Hindlimb muscle (tissue), 1 donor: ENCODE results near the gene NAXD. TPM values are rescaled to one million over a fixed set of nuclear protein-coding genes. Genes with fewer than 3 reads are reported as not detected.
"Not testable (repeated sequence)": the region's sequence is repeated elsewhere in the genome, so short reads cannot be mapped to it uniquely, and the experiment has no call there.

Source experiments
- DNase-seq: peaks from one replicate; pipeline ENCODE4 v3.0.0-alpha.2; 2013
- polyA plus RNA-seq: library from polyadenylated mRNA; unstranded; fragments of 120-200 nt; gene quantifications from one replicate; pipeline ENCODE4 v1.2.1, GENCODE V29; 2013; ENCODE audit not compliant: insufficient read length

NAXD gene
- polyA plus RNA-seq, 1 donor = 31.2 TPM

DNA sequence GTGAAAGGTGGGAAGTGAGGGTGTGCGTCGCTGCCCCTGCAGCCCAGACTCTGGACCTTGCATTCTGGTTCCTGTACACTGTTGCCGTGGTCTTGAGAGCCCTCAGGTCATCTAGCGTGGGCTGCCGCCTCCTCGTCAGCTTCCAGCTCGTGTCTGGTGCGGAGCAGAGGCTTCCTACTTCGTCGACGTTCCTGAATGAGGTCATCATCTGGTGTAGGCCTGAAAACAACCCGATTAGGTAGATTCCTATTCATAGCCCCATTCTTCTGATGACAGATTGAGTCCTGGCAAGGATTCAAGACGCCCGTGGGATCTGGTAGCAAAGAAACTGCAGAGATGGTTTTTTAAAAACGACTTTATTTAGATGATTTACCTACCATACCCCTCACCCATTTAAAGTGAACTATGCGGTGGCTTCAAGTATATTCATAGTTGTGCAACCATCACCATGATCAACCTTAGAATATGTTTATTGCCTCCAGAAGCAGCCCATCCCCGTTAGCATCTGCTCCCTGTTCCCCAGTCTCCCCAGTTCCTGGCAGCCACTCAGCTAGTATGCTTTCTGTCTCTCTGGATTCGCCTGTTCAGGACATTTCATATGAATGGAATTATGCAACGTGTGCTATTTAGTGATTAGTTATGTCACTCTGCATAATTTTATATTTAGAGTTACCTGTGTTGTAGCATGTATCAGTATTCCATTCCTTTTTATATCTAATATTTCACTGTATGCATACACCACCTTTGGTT is 13.8 kb downstream of the NAXD start:
- DNase-seq = no peak

DNA sequence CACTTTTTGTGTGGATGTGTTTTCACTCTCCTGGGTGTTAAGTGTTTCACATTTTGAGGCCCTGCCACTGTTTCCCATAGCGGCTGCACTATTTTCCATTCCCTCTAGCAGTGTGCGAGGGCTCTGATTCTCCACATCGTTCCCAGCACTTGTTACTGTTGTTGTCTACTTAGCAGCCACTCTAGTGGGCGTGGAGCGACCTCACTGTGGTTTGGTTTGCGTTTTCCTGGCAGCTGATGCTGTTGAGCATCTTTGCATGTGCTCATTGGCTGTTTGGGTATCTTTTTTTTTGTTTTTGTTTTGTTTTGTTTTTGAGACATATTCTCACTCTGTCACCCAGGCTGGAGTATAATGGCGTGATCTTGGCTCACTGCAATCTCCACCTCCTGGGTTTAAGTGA is 14.4 kb downstream of the NAXD start:
- no peak for DNase-seq

DNA sequence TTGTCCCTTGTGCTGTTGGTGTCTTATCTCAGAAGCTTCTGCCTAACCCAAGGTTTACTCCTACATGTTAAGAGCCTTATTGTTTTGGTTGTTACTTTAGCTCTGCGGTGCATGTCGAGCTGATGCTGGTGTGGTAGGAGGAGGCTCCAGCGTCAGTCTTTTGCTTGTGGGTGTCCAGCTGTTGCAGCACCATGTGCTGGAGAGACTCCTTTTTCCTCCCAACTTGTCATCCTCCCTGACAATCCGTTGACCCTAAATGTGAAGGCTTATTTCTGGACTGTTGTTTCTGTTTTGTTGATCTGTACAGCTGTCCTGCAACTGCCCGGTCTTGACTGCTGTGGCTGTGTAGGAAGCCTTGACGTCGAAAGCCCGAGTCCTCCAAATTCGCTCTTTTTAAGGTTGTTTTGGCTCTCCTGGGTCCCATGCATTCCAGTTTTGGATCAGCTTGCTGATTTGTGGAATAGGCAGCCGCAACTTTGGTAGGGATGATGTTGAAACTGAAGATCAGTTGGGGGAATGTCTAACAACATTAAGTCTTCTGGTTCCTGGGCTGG is 15.3 kb downstream of the NAXD start:
- no peak for DNase-seq

DNA sequence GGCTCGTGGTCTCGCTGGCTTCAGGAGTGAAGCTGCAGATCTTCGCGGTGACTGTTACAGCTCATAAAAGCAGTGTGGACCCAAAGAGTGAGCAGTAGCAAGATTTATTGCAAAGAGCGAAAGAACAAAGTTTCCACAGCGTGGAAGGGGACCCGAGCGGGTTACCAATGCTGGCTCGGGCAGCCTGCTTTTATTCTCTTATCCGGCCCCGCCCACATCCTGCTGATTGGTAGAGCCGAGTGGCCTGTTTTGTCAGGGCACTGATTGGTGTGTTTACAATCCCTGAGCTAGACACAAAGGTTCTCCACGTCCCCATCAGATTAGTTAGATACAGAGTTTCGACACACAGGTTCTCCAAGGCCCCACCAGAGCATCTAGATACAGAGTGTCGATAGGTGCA is 16.9 kb downstream of the NAXD start:
- DNase-seq = not testable (repeated sequence)

DNA sequence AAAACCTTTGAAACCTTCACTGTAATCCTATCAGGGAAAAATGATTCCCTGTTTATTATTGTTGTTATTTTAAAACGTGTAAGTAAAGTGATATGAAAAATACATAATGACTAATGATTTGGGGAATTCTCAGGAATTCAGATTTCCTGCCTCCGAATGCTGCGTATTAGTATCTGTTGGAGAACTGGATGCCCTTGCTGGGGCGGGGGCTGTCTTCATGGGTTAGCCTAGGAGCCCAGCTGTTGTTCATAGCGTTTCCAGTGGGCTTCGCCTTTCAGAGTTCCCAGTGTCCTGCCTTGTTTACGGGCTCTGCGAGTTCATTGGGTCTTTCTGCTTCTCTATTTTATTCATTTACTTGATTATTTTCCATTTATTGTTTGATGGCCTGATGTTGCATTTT is 18.4 kb downstream of the NAXD start:
- DNase-seq = no peak

DNA sequence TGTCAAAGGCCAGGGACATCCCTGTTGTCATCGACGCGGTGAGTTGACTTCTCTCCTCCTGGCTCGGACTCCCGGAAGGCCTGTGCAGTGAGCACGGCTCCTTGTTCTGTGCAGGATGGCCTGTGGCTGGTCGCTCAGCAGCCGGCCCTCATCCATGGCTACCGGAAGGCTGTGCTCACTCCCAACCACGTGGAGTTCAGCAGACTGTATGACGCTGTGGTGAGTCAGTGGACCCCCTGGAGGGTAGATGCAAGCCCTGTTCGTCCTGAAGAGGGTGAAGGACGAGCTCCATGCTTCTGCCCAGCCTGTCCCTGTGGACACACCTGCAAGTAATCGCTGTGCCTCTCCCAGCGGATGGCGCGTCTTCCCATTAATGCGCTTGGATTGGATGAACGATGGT is 19.2 kb downstream of the NAXD start:
- no peak for DNase-seq

DNA sequence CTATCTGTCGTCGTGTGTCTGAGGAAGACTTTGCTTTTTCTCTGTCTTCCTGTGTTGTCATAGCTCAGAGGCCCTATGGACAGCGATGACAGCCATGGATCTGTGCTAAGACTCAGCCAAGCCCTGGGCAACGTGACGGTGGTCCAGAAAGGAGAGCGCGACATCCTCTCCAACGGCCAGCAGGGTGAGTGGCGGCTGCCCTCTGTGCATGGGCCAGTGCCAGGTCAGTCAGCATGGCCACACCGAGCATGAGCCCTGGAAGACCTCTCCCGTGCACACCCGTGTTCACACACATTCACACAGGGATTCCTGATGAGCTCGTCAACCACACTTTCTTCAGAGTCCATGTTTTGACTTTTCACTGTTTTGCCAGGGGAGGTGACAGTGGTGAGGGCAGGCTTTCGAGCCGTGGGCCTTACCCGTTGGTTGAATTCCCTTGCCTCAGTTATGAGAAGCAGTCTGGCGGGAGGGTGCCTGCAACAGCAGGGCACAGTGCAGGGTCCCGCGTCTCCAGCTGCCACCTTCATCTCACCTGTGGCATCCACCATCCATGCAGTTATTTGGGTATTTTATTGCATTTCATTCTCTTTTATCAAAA is 20.2 kb downstream of the NAXD start:
- DNase-seq = no peak

DNA sequence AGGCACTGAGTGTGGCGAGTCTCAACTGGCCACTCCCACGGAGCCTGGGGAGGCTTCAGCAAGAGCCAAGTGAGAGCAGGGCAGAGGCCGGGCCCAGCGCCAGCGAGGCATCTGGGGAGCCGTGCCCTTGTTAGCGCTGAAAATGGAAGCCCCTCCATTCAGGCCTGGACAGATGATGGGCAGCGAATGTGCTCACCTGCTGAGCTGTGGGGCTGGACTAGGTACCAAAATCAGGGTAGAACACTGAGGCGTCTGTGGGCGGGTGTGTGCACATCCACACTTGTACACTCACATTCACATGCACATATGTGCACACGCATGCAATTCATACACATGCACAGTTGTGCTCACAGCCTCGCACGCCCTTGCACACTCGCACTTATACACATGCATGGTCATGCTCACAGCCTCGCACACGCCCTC is 20.7 kb downstream of the NAXD start:
- DNase-seq = no peak

DNA sequence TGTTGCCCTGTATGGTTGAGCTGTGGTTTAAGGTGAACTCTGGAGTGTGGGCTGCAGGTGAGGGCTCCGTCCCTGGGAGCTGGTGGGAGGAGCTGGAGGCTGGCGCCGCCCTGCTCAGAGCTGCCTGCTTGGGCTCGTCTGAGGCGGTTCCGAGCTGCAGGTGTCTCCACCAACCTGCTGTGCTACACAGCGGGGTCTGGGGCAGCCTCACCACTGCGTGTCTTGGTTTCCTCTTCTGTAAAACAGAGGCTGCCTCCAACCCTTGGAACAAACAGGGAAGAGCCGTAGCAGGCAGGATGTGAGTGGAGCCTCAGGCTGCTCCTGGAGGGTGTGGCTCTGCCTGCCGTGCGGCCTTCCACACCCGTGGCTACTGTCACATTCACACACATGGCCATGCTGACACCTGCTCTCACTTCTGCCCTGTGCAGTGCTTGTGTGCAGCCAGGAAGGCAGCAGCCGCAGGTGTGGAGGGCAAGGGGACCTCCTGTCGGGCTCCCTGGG is 21.4 kb downstream of the NAXD start:
- DNase-seq = no peak

DNA sequence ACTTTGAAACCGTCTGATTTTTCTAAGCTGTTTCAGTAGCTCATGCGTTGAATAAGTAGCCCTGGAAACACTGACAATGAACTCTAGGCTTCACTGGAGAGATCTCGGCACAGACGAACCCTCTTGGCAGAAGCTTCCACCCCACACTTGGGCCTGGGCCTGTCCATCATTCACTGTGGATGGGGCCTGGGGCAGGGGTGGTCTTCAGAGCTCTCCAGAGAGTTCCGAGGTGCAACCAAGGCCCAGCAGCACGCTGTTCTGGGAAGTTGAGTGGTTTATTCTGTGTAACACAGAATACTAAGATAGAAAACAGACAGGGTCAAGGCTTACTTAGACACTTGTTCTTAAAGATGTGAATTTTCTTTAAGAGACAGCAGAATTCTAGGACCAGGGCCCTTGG is 21.9 kb downstream of the NAXD start:
- no peak for DNase-seq

DNA sequence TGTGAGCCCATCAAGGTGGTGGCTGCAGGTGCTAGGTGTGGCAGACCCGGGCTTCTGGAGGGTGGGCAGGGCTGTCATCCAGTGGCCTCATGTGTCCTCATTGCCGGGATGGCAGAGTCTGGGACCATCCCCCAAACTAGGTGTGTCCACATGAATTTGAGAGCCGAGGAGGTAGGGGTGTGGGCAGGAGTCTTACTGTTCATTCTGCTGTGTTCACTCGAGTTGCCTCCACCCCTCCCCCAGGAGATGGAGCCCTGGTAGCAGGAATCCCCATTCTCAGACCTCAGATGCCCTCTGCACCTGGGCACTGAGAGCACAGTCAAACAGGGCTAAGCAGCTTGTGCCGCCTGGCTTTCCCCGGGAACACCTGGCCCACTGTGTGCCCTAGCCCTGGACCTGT is 22.4 kb downstream of the NAXD start:
- DNase-seq = no peak

DNA sequence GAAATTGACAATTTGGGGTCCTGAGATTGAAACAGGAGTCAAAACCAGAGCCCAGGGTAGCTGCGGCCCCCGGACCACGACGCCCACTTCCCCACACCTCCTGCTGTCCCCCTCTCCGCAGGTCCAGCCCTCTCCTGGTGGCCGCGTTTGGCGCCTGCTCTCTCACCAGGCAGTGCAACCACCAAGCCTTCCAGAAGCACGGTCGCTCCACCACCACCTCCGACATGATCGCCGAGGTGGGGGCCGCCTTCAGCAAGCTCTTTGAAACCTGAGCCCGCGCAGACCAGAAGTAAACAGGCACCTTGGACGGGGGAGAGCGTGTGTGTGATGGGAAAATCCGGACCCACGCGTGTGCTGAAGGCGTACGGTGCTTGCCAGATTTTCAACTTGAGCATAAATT is 22.9 kb downstream of the NAXD start:
- DNase-seq = no peak

DNA sequence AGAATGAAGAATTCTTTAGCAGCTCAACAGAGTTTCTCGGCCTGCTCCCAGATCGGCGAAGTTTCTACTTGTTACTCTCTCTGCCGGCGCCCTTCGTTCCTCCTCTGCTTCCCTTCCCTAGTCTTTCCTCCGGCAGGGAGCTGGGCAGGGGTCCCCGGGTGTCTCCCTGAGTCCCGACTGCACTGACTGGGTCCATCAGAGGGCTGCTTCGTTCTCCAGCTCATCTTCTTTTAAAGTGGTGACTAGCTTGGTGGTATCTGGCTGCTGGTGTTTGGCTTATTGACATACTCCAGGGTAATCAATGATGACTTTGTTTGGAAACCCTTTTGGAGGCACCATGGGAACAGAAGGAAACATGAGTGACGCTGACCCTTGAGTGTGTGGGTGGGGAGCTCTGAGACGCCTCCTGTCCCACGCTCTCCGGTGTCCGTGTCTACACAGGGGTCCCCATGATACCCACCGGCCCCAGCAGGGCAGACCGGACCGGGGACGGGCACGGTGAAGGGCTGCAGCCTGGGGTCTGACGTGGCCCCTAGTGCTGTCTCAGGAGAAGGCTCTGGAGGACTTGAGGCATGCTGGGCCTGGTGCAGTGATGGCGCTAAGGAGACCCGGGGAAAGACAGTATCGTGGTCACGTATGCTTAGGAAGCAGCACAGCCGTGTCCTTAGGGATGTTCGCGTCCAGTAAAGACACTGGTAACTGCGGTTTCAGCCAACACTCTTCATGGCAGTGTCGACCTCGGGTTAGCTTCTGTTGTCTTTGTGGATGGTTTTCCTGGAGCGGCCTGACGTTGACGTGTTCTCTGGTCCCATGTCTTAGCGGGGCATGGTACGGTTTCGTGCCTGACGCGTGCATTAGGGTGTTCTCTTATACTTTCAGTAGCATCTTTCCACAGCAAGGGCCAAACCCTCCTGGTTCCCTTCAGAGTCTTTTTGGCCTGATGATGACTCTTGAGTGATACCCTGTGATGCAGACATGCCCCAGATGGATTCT is 23.8 kb downstream of the NAXD start:
- DNase-seq = no peak

DNA sequence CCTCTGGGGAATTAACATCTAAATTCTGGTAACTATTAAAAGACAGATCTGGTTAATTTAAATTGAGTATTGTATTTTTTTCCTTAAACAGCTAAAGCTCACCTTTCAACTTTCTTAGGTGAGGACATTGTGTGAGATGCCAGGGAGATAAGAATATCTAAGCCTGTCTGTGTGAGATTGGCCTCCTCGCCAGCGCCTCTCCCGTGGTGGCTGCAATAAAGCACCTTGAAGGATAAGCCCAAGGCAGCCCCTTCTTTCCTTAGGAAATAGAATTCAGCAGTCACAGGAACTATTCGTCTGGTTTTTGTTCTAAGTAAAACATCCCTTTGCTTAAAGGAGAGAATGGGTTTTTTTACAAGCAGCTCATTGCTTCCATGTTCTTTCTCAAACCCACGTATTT is 24.6 kb downstream of the NAXD start:
- DNase-seq = no peak

DNA sequence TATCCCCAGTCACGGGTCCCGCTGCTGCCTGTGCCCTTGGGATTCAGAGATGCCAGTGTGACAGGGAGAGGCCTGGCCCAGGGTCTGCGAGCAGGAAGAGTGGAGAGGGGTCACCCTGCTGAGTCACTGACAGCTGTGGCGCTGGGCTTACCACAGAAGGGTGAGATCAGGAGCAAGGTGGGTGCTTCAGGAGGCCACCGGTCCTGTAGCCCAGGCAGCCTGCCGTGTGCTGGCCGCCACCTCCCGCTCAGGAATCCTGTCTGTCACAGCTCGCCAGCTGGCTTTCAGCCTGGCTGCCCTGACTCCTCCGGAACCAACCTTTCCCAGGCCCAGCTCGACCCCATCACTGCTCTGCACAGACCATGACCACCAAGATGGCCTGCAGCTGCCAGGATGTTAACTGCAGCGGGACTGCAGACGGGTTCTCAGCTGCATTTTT is 25.3 kb downstream of the NAXD start:
- no peak for DNase-seq

DNA sequence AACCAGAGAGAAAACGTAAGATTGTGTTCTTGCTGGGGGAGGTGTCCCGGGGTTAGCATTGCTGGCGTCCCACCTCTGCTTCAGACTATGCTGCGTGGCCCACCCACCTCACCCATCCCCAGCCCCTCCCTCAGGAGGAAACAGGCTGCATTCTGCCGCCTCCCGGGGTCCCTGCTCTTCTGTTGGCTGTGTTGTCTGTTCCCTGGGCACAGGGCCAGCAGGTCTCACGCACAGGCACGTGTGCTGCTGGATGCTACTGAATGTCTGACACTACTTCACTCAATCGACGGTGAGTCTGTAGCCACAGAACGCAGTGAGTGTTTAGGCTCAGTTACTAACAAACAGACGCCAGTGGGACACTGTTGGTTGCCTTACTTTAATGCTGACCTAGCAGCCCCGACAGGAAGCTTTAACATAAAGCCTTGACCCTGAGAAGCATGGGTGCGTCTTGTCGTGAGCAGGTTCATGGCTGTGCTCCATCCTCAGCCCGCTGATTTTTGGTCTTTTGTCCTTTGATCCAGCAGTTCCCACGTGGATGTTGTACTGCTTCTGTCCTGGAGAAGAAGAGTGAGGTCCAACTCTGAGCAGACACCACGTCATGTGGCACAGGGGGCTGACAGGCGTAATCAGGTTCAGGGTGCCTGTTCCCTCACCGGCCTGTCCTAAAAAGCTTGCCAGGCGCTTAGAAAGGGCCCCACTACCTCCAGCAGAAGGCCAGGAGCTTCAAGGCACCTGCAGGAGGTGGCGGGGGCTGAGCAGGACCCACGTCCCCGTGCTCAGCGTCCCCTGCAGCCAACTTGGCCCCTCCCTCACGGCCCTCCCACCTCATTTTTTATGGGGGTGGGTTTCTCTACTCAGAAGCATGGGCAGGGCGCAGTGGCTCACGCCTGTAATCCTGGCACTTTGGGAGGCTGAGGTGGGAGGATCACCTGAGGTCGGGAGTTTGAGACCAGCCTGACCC is 26.0 kb downstream of the NAXD start:
- peak; percentile 50 for DNase-seq

DNA sequence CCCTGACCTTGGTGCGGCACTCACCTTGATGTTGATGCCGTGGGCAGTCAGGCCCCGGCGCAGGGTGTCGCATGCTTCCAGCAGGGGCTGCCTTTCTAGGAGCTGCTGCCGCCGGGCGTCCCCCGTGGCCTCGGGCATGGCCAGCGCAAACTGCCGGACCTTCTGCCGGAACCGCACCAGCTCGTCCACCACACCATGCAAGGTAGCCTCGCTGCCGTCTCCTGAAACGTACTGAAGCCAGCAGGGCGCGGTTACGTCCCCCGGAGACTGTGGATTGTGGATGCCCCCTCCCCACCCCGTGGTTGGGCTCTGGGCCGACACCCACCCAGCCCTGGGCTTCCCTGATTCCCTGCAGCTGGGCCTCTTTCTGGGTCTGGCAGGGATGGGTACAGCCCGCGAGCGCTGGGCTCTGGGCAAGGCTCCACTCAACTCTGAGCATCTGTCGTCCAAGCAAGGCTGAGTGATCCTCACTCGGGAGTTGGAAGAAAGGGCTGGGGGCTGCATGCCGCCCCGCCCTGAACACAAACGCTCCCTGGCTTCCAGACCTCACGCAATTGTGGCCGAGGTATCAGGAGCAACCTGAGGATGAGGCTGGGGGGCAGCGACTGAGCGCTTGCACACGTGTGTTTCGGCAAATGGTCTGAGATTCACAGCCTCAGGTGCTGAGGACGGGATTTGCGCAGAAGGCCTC is 27.1 kb downstream of the NAXD start:
- no peak for DNase-seq

DNA sequence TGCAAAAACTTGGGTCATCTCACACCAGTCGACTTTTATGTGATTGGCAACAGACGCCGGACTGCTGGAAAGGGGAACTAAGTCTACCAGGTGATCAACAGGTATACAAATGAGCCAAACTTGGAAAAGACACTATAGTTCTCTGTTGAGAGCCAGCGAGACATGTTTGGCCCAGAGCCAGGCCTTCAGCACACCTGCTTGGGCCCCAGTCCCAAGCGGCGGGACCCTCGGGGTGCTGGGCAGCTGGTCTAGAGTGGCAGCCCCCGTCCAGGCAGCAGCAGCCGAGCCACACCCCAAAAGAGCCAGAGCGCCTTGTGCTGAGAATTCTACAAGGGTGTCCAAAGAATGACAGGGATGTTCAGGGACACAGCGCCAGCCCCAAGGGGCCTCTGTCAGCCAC is 28.0 kb downstream of the NAXD start:
- DNase-seq = no peak

DNA sequence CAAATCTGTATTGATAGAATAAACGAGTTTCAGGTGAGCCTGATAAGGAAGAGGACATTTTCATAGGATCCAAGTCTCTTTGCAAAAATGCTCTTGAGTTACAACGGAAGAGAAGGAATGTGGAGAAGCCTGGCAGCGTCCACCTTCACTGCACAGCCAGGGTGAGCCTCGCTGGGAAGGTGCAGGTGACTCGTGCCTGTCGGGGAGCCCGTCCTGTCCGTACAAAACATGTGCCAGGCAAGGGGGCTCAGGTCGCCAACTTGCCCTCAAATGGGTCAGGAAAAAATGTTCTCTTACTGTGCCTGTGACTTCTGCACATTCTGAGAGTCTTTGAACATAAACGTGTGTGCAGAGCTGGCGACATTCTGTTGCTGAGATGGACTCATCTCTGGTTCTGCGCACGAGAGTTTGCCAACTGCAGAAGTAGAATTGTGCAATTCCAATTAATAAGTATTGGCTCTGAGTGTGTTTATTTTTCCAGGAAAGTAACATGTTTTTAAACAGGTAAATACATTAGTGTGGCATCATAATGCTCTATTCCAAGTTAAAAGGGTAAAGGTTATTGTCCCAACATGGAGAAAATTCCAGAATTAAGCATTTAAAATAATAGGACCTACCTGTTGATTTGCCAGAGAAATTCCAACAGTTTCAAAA is 28.6 kb downstream of the NAXD start:
- no peak for DNase-seq

DNA sequence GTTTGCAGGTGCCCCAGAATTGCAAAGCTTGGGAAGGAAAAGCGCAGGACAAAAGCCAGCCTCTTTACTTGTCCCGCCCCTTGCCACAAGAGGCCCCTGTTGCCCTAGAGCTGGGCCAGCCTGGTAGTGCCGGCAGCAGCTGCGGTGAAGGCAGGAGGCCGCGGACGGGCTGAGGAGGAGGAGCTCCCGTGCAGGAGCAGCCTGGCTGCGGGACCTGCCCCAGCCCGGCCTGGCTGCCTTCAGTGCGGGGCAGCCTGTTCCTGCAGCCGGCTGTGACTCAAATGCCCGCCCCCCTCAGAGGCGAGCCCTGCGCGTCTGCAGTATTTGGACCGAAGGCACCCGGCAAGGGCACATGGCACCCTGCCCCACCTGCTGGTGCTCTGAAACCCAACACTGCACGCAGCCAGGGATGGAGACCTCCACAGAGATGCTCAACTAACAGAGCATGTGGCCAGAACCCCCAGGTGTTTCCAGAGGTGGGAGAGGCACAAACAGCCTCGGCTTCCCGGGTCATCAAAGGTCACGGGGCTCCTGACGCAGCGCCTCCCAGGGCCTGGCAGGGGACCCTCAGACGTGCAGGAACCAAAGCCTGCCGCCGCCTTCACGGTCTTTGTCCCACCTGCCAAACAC is 29.7 kb downstream of the NAXD start:
- DNase-seq = peak; percentile 16
